PC-3 (cell line): ENCODE results near the gene PACSIN3. TPM values are rescaled to one million over a fixed set of nuclear protein-coding genes. Genes with fewer than 3 reads are reported as not detected.
"Not testable (repeated sequence)": the region's sequence is repeated elsewhere in the genome, so short reads cannot be mapped to it uniquely, and the experiment has no call there.

Source experiments
- ATAC-seq: fragments of 200-7000 bp; cut with Tn5 transposase; 2 replicates; pipeline ENCODE4 v1.9.1; 2020; ENCODE audit warnings: mild to moderate bottlenecking, moderate library complexity
- BruUV-seq: library from RNA; stranded (reverse); fragments of 400-500 nt; replicated peaks from 2 replicates; lab custom pipeline; 2021; lab: Mats Ljungman, UMichigan
- CTCF ChIA-PET: fragments of 300-600 bp; sonication (Branson Sonifier 250); formaldehyde crosslinking; loops from one replicate; lab custom pipeline; 2022; ENCODE audit warnings: antibody characterized with exemption; lab: Charles Lee
- POLR2A ChIA-PET: fragments of 300-600 bp; sonication (Branson Sonifier 250); formaldehyde crosslinking; loops from one replicate; lab custom pipeline; 2022; ENCODE audit warnings: antibody characterized with exemption; ENCODE audit not compliant: unreplicated experiment; lab: Charles Lee
- DNase-seq: peaks from one replicate; pipeline ENCODE4 v3.0.0-alpha.2; 2015
- H2AFZ ChIP-seq: fragments of 300-600 bp; sonication (generic); 2 replicates; pipeline ENCODE4 v1.6.0; 2016; ENCODE audit warnings: antibody characterized with exemption, low read length
- H3F3A ChIP-seq: fragments of 300-600 bp; sonication (generic); one replicate; pipeline ENCODE4 v1.6.0; 2017; ENCODE audit warnings: antibody characterized with exemption, low read length, control low read depth, mild to moderate bottlenecking; ENCODE audit not compliant: unreplicated experiment
- H3K27ac ChIP-seq: fragments of 300-600 bp; sonication (generic); 2 replicates; pipeline ENCODE4 v1.5.1; 2016; ENCODE audit warnings: mild to moderate bottlenecking, low read length
- H3K27me3 ChIP-seq: fragments of 300-600 bp; sonication (generic); 2 replicates; pipeline ENCODE4 v1.6.1; 2016; ENCODE audit warnings: low read length, mixed read lengths
- H3K36me3 ChIP-seq: fragments of 300-600 bp; sonication (generic); 2 replicates; pipeline ENCODE4 v1.6.1; 2016; ENCODE audit warnings: low read depth, mixed run types, low read length, mixed read lengths
- H3K4me1 ChIP-seq: fragments of 300-600 bp; sonication (generic); 2 replicates; pipeline ENCODE4 v1.5.1; 2016; ENCODE audit warnings: low read length; ENCODE audit not compliant: insufficient read depth
- H3K4me2 ChIP-seq: fragments of 300-600 bp; sonication (generic); 2 replicates; pipeline ENCODE4 v1.6.0; 2016; ENCODE audit warnings: low read length
- H3K4me3 ChIP-seq: fragments of 300-600 bp; sonication (generic); 2 replicates; pipeline ENCODE4 v1.5.1; 2016; ENCODE audit warnings: mild to moderate bottlenecking, low read length, mixed read lengths
- H3K79me2 ChIP-seq: fragments of 300-600 bp; sonication (generic); 2 replicates; pipeline ENCODE4 v1.6.1; 2017; ENCODE audit warnings: low read length, mixed read lengths
- H3K9ac ChIP-seq: fragments of 300-600 bp; sonication (generic); 2 replicates; pipeline ENCODE4 v1.6.0; 2016; ENCODE audit warnings: mild to moderate bottlenecking, low read length
- H3K9me2 ChIP-seq: fragments of 300-600 bp; sonication (generic); replicated peaks from 2 replicates; pipeline ENCODE4 v1.6.1; 2016; ENCODE audit warnings: mixed run types, low read length, mixed read lengths
- H3K9me3 ChIP-seq: fragments of 300-600 bp; sonication (generic); 2 replicates; pipeline ENCODE4 v1.6.1; 2016; ENCODE audit warnings: low read length, mixed read lengths
- H4K20me1 ChIP-seq: fragments of 300-600 bp; sonication (generic); 2 replicates; pipeline ENCODE4 v1.6.1; 2016; ENCODE audit warnings: low read length, mixed read lengths
- EZH2 ChIP-seq: fragments of 300-600 bp; sonication (generic); IDR thresholded peaks from one replicate; pipeline ENCODE4 v1.6.1; 2017; ENCODE audit warnings: antibody characterized with exemption, mild to moderate bottlenecking, low read length; ENCODE audit not compliant: unreplicated experiment
- EZH2phosphoT487 ChIP-seq: fragments of 300-600 bp; sonication (generic); IDR thresholded peaks from 2 replicates; pipeline ENCODE4 v1.6.1; 2018; ENCODE audit warnings: mild to moderate bottlenecking, antibody characterized with exemption, low read length, borderline replicate concordance
- intact Hi-C: fragments of 100-400 bp; cut with micrococcal nuclease; formaldehyde crosslinking; loops from 2 replicates; pipeline ENCODE4 v1.9.0; 2023
- total RNA-seq: library from RNA; depleted of rRNA; stranded (reverse); fragments of >200 nt; gene quantifications from 2 replicates; pipeline ENCODE4 v1.2.3, GENCODE V29; 2014
- TF ChIP-seq, protein P1 (sequence below): fragments of 300-600 bp; sonication (generic); conservative IDR thresholded peaks from 2 replicates; pipeline ENCODE4 v1.5.1; 2017; ENCODE audit warnings: antibody characterized with exemption, low read depth, mild to moderate bottlenecking, low read length

PACSIN3 gene
- total RNA-seq, 1 experiment from 2014 or later, result 83.9 TPM

DNA sequence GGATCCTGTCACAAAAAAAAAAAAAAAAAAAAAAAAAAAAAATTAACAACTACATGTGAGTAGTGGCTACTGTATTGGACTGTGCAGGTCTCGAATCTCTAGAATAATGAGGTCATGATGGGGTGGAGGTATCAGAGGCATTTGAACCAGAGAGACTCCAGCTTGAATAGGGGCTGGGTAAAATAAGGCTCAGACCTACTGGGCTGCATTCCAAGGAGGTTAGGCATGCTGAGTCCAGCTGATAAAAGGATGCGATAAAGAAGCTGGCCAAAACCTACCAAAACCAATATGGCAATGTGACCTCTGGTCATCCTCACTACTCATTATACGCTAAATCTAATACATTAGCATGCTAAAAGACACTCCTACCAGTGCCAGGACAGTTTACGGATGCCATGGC is 5.9 kb upstream of the PACSIN3 start:
- Histone ChIP-seq H3K4me1 (peaks cover 19% of the 10 kb centered on the region), H2AFZ (no peak overlapping the region), H3K9me3 (no peaks in the 10 kb centered on the region), H3K4me3 (no peak overlapping the region), H3K27me3 (no peaks in the 10 kb centered on the region), H3K9ac (no peak overlapping the region), H3F3A (no peaks in the 10 kb centered on the region), H3K36me3 (no peaks in the 10 kb centered on the region), H3K4me2 (no peak overlapping the region), H3K27ac (no peak overlapping the region), H3K9me2 (no peaks in the 10 kb centered on the region), H3K79me2 (no peaks in the 10 kb centered on the region; the same call in 1 of the 2 replicates), H4K20me1 (no peaks in the 10 kb centered on the region)
- ChIA-PET CTCF (no interaction called here), POLR2A (no interaction called here)
- no TSS peak for BruUV-seq
- TF ChIP-seq EZH2phosphoT487 (no peak), EZH2 (no peak)
- TF ChIP-seq, protein P1, sequence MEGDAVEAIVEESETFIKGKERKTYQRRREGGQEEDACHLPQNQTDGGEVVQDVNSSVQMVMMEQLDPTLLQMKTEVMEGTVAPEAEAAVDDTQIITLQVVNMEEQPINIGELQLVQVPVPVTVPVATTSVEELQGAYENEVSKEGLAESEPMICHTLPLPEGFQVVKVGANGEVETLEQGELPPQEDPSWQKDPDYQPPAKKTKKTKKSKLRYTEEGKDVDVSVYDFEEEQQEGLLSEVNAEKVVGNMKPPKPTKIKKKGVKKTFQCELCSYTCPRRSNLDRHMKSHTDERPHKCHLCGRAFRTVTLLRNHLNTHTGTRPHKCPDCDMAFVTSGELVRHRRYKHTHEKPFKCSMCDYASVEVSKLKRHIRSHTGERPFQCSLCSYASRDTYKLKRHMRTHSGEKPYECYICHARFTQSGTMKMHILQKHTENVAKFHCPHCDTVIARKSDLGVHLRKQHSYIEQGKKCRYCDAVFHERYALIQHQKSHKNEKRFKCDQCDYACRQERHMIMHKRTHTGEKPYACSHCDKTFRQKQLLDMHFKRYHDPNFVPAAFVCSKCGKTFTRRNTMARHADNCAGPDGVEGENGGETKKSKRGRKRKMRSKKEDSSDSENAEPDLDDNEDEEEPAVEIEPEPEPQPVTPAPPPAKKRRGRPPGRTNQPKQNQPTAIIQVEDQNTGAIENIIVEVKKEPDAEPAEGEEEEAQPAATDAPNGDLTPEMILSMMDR, result no peak
- DNase-seq (peak; percentile 37), ATAC-seq (no peak)
- intact Hi-C loops, result no loop called here

GRCh38 chr11:47191137-47191536 is 4.9 kb upstream of the PACSIN3 start:
- CTCF ChIA-PET, result interaction anchor here (0.7 kb wide), 1 partner anchor 54 kb away, joined by 3 read pairs; no protein-coding TSS in a partner anchor
- DNase-seq, result peak; percentile 46
- BruUV-seq, H3F3A ChIP-seq, intact Hi-C loops, H3K4me2 ChIP-seq, H3K27me3 ChIP-seq, ATAC-seq, H3K9me2 ChIP-seq, H3K36me3 ChIP-seq, H3K9ac ChIP-seq, H4K20me1 ChIP-seq, H3K27ac ChIP-seq, H3K4me3 ChIP-seq, POLR2A ChIA-PET, H3K9me3 ChIP-seq, H3K79me2 ChIP-seq, H2AFZ ChIP-seq: not testable (repeated sequence)
- peaks cover 19% of the 10 kb centered on the region for H3K4me1 ChIP-seq

DNA sequence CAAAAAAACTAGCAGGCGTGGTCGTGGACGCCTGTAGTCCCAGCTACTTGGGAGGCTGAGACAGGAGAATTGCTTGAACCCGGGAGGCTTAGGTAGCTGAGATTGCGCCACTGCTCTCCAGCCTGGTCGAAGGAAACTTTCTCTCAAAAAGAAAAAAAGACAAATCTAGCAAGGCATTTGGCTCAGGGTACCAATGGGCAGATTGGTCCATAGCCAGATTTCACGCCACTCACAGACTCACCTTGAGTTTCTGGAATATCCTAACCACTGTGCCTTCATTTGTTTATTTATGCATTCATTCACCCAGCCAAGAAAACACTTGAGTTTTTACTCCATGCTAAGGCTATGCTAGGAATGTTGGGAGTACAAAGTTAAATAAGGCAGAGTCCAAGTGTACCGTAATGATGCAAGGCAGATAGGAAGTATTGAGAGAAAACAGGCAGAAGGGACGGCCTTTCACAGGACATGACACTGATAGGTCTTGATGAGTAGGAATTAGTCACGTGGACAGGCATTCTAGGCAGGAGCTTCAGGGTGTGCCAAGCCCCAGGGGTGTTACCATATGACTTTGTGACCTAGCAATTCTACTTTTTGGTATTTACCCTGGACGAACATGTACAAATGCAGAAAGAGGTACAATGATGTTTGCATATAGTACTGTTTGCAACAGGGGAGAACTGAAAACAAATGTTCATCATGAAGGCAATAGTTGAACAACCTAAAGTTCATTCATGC is 3.0 kb upstream of the PACSIN3 start:
- H3K27me3 ChIP-seq, result no peaks in the 10 kb centered on the region
- TF ChIP-seq EZH2 (no peak), EZH2phosphoT487 (no peak)
- TF ChIP-seq, protein P1, result no peak
- no peaks in the 10 kb centered on the region for H3F3A ChIP-seq
- H3K79me2 ChIP-seq, result peaks cover 23% of the 10 kb centered on the region
- H3K9me2 ChIP-seq, result no peaks in the 10 kb centered on the region
- ATAC-seq (peak; percentile 4), DNase-seq (peak; percentile 86)
- POLR2A ChIA-PET, result no interaction called here
- peak overlapping the region; percentile 44 for H3K4me2 ChIP-seq
- H3K9ac ChIP-seq, result no peak overlapping the region
- H3K27ac ChIP-seq, result no peak overlapping the region
- no peaks in the 10 kb centered on the region for H3K36me3 ChIP-seq
- H4K20me1 ChIP-seq, result no peaks in the 10 kb centered on the region
- no peaks in the 10 kb centered on the region for H3K9me3 ChIP-seq
- no peak overlapping the region for H3K4me3 ChIP-seq
- H2AFZ ChIP-seq, result no peak overlapping the region
- intact Hi-C loops, result no loop called here
- BruUV-seq, result no TSS peak
- CTCF ChIA-PET, result interaction anchor here (0.7 kb wide), 1 partner anchor 27 kb away, joined by 5 read pairs; no protein-coding TSS in a partner anchor
- peaks cover 25% of the 10 kb centered on the region for H3K4me1 ChIP-seq
